Measurements from ENCODE around the gene MGLL. TPM values are rescaled to one million over a fixed set of nuclear protein-coding genes. Genes with fewer than 3 reads are reported as not detected.
A peak's percentile ranks its signal among the peaks of the same experiment; 100 is the strongest.

The MGLL gene
- total RNA-seq, 1 experiment from 2014 or later, result 42.4 TPM

- no TSS peak for BruUV-seq (replicated peaks)
- intact Hi-C loops (cut with micrococcal nuclease; ENCODE audit: unreplicated experiment), result no loop called here
- peaks cover 21% of the 10 kb centered on the region for H3K27me3 Mint-ChIP-seq (ENCODE audit: unreplicated experiment)
- no peak for TF ChIP-seq CTCF (IDR thresholded peaks at IDR 0.05; ENCODE audit: unreplicated experiment)
- no peaks in the 10 kb centered on the region for H3K4me1 Mint-ChIP-seq (ENCODE audit: low read depth, unreplicated experiment)
- DNase-seq, result no peak
- CTCF ChIA-PET, result no interaction called here
- H3K27ac Mint-ChIP-seq (ENCODE audit: unreplicated experiment), result no peak overlapping the region
- H3K4me3 Mint-ChIP-seq (ENCODE audit: low read depth, unreplicated experiment), result no peak overlapping the region
- no peaks in the 10 kb centered on the region for H3K36me3 Mint-ChIP-seq (ENCODE audit: insufficient read depth, unreplicated experiment)
- H3K9me3 Mint-ChIP-seq (ENCODE audit: low read depth, unreplicated experiment), result no peaks in the 10 kb centered on the region
Measured at GRCh38 chr3:127858521-127858920, 36.2 kb upstream of the MGLL start.

DNA sequence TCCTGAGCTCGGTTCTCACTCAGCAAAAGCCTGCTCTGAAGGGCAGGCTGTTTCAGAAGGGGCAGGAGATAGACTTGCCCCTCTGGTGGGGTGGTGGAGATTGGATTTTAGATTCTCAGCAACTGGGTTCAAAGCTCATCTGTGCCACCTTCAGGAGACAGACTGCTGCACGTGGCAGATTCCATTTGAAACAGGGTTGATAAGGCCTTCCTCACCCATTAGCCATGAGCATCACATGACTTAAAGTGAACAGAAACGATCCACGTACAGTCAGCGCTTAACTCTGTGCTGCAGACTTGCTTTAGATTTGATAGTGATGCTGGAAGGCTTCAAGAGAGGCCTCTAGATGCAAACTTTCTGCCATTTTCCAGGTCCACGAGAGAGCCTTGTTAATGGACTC lies 35.0 kb upstream of the MGLL start:
- Mint-ChIP-seq H3K4me3 (ENCODE audit: low read depth, unreplicated experiment) (no peak overlapping the region), H3K27ac (ENCODE audit: unreplicated experiment) (no peak overlapping the region)
- BruUV-seq (replicated peaks), result no TSS peak

GRCh38 chr3:127856801-127857200 lies 34.5 kb upstream of the MGLL start:
- Mint-ChIP-seq H3K27ac (ENCODE audit: unreplicated experiment) (no peak overlapping the region), H3K4me3 (ENCODE audit: low read depth, unreplicated experiment) (no peak overlapping the region), H3K9me3 (ENCODE audit: low read depth, unreplicated experiment) (no peaks in the 10 kb centered on the region), H3K4me1 (ENCODE audit: low read depth, unreplicated experiment) (no peaks in the 10 kb centered on the region), H3K36me3 (ENCODE audit: insufficient read depth, unreplicated experiment) (no peaks in the 10 kb centered on the region), H3K27me3 (ENCODE audit: unreplicated experiment) (peaks cover 24% of the 10 kb centered on the region)
- intact Hi-C loops (cut with micrococcal nuclease; ENCODE audit: unreplicated experiment), result no loop called here
- CTCF ChIA-PET, result interaction anchor here (0.8 kb wide), 1 partner anchor 39 kb away, joined by 3 read pairs; no protein-coding TSS in a partner anchor
- TF ChIP-seq CTCF (IDR thresholded peaks at IDR 0.05; ENCODE audit: unreplicated experiment), result no peak
- DNase-seq, result no peak
- no TSS peak for BruUV-seq (replicated peaks)

More for the DNA sequence above, 35.0 kb upstream of the MGLL start:
- no peaks in the 10 kb centered on the region for H3K9me3 Mint-ChIP-seq (ENCODE audit: low read depth, unreplicated experiment)
- peaks cover 24% of the 10 kb centered on the region for H3K27me3 Mint-ChIP-seq (ENCODE audit: unreplicated experiment)
- no peak for DNase-seq
- peak; percentile 25 for TF ChIP-seq CTCF (IDR thresholded peaks at IDR 0.05; ENCODE audit: unreplicated experiment)
- CTCF ChIA-PET, result interaction anchor here (0.8 kb wide), 1 partner anchor 40 kb away, joined by 3 read pairs; no protein-coding TSS in a partner anchor
- H3K36me3 Mint-ChIP-seq (ENCODE audit: insufficient read depth, unreplicated experiment), result no peaks in the 10 kb centered on the region
- H3K4me1 Mint-ChIP-seq (ENCODE audit: low read depth, unreplicated experiment), result no peaks in the 10 kb centered on the region
- intact Hi-C loops (cut with micrococcal nuclease; ENCODE audit: unreplicated experiment), result no loop called here

- Mint-ChIP-seq H3K4me1 (ENCODE audit: low read depth, unreplicated experiment) (no peaks in the 10 kb centered on the region), H3K9me3 (ENCODE audit: low read depth, unreplicated experiment) (no peaks in the 10 kb centered on the region), H3K4me3 (ENCODE audit: low read depth, unreplicated experiment) (no peak overlapping the region), H3K27me3 (ENCODE audit: unreplicated experiment) (peaks cover 24% of the 10 kb centered on the region), H3K36me3 (ENCODE audit: insufficient read depth, unreplicated experiment) (no peaks in the 10 kb centered on the region), H3K27ac (ENCODE audit: unreplicated experiment) (no peak overlapping the region)
- CTCF ChIA-PET, result no interaction called here
- intact Hi-C loops (cut with micrococcal nuclease; ENCODE audit: unreplicated experiment), result no loop called here
- TF ChIP-seq CTCF (IDR thresholded peaks at IDR 0.05; ENCODE audit: unreplicated experiment), result no peak
- DNase-seq, result no peak
- BruUV-seq (replicated peaks), result no TSS peak
Measured at GRCh38 chr3:127855246-127855645, 32.9 kb upstream of the MGLL start.
